ENCODE measurements around the gene EARS2. TPM values are rescaled to one million over a fixed set of nuclear protein-coding genes. Genes with fewer than 3 reads are reported as not detected.

EARS2 gene
- total RNA-seq, 1 experiment from 2014 or later, result 55.9 TPM

DNA sequence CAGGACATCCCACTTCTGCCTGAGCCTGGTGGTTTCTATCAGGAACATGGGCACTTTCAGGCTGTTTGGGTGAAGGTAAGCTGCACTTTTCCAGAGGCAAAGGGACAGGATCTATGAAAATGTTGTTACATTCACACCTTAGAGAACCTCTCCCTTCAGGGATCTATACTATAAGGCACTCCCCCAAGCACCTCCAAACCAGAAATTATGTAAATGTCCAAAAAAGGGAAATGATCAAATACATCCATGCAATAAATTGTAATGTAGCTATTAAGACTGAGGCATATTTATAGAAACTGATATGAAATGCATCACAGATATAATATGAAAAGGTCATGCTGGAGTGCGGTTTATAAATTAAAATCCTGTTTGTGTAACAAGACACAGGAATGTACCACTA, 80.9 kb downstream of the EARS2 start:
- ChIA-PET CTCF (no interaction called here), POLR2A (no interaction called here)
- no peaks in the 10 kb centered on the region for H3K9me3 Mint-ChIP-seq
- DNase-seq (ENCODE audit: low spot score) (no peak), ATAC-seq (no peak)
- TF ChIP-seq ZBTB21 (CRISPR knock-in tag; IDR thresholded peaks at IDR 0.05; ENCODE audit: borderline replicate concordance) (no peak), ZNF138 (CRISPR knock-in tag; conservative IDR thresholded peaks at IDR 0.05) (no peak), KAT7 (CRISPR knock-in tag; IDR thresholded peaks at IDR 0.05; ENCODE audit: borderline replicate concordance) (no peak), ZNF396 (CRISPR knock-in tag; IDR thresholded peaks at IDR 0.05; ENCODE audit: borderline replicate concordance) (no peak), CBFB (CRISPR knock-in tag; IDR thresholded peaks at IDR 0.05; ENCODE audit: low read depth) (no peak), CREM (CRISPR knock-in tag; IDR thresholded peaks at IDR 0.05) (no peak), NFYB (CRISPR knock-in tag; conservative IDR thresholded peaks at IDR 0.05; ENCODE audit: low read depth) (no peak), CTCF (IDR thresholded peaks at IDR 0.05) (no peak), ELF4 (CRISPR knock-in tag; IDR thresholded peaks at IDR 0.05; ENCODE audit: low read depth) (no peak), ATF6 (CRISPR knock-in tag; IDR thresholded peaks at IDR 0.05) (no peak), ZSCAN18 (CRISPR knock-in tag; IDR thresholded peaks at IDR 0.05) (no peak), ETV6 (CRISPR knock-in tag; IDR thresholded peaks at IDR 0.05) (no peak), ZBTB43 (CRISPR knock-in tag; IDR thresholded peaks at IDR 0.05) (no peak)
- H3K27ac Mint-ChIP-seq, result no peak overlapping the region
- H3K4me3 Mint-ChIP-seq, result no peak overlapping the region
- H3K36me3 Mint-ChIP-seq, result peaks cover 70% of the 10 kb centered on the region
- H3K27me3 Mint-ChIP-seq (ENCODE audit: low read depth), result no peaks in the 10 kb centered on the region
- no peaks in the 10 kb centered on the region for H3K4me1 Mint-ChIP-seq

Other genes starting within 250 kb of the EARS2 start
- gene COG7, start 104.2 kb downstream of the EARS2 start, total RNA-seq (2021), result 21.6 to 22.6 TPM (median 21.9 TPM) in 3 replicates
- gene GGA2, start 46.9 kb downstream of the EARS2 start, total RNA-seq (2021), result 107 to 122 TPM (median 122 TPM) in 3 replicates
- gene UBFD1, start 377 bp upstream of the EARS2 start, total RNA-seq (2021), result 109 to 128 TPM (median 115 TPM) in 3 replicates
- gene NDUFAB1, start 39.0 kb upstream of the EARS2 start, total RNA-seq (2021), result 146 to 189 TPM (median 156 TPM) in 3 replicates
- gene PALB2, start 84.0 kb upstream of the EARS2 start, total RNA-seq (2021), result 23.8 to 32.1 TPM (median 25.1 TPM) in 3 replicates
- 54.0 to 65.8 TPM (median 60.0 TPM) in 3 replicates for gene DCTN5, start 84.1 kb upstream of the EARS2 start, total RNA-seq (2021)
- 145 to 167 TPM (median 147 TPM) in 3 replicates for gene PLK1, start 121.5 kb upstream of the EARS2 start, total RNA-seq (2021)
- gene ERN2, start 155.9 kb upstream of the EARS2 start, total RNA-seq (2021), result 1.8 to 3.9 TPM (median 3.7 TPM) in 3 replicates
- gene CHP2, start 197.7 kb upstream of the EARS2 start, total RNA-seq (2021), result 2.1 to 4.7 TPM (median 4.6 TPM) in 3 replicates

All from WTC11 (cell line).